ENCODE results near the gene HDAC4. TPM values are rescaled to one million over a fixed set of nuclear protein-coding genes. Genes with fewer than 3 reads are reported as not detected.
A peak's percentile ranks its signal among the peaks of the same experiment; 100 is the strongest.

The HDAC4 gene
- total and polyA plus RNA-seq, 2 of the 4 experiments (the other 2 are of a cell fraction), result 4.1 to 7.2 TPM

- Histone ChIP-seq H3K14ac (replicated peaks; ENCODE audit: low read depth, low read length) (no peak overlapping the region), H3K18ac (ENCODE audit: low read depth, low read length) (no peak overlapping the region; the same call in 1 of the 2 replicates), H2BK5ac (ENCODE audit: low read depth, low read length, poor library complexity, severe bottlenecking) (no peak overlapping the region), H3K23ac (ENCODE audit: low read depth, low read length) (no peak overlapping the region), H3K56ac (ENCODE audit: extremely low read depth, insufficient read depth, low read length) (no peak overlapping the region), H2AK5ac (ENCODE audit: low read depth, low read length) (peak overlapping the region; percentile 83), H4K5ac (ENCODE audit: low read depth, low read length) (no peak overlapping the region), H3K27ac (ENCODE audit: insufficient read depth, low read length) (no peak overlapping the region), H3K36me3 (ENCODE audit: control insufficient read depth, insufficient read depth, low read length) (no peaks in the 10 kb centered on the region), H3K27me3 (ENCODE audit: control insufficient read depth, insufficient read depth, low read length) (no peaks in the 10 kb centered on the region), H4K8ac (ENCODE audit: low read depth in 2 of 2, low read length in 2 of 2) (no peak overlapping the region; a peak in 1 of 4 replicates), H3K9ac (ENCODE audit: low read depth, low read length) (no peak overlapping the region), H4K20me1 (ENCODE audit: insufficient read depth, low read length) (no peaks in the 10 kb centered on the region), H3K9me3 (ENCODE audit: control insufficient read depth, insufficient read depth, low read length) (no peaks in the 10 kb centered on the region), H2BK15ac (ENCODE audit: low read depth, low read length) (no peak overlapping the region), H3K4ac (ENCODE audit: low read depth, low read length) (peak overlapping the region; percentile 89; the same call in 1 of the 2 replicates), H4K91ac (ENCODE audit: insufficient read depth, low read depth, low read length) (peak overlapping the region; percentile 92; the same call in 1 of the 2 replicates), H3K79me1 (ENCODE audit: low read depth in 1 of 2, low read length in 2 of 2) (peaks cover 31 to 83% of the 10 kb centered on the region in 2 experiments; a peak in 3 of 4 replicates), H3K4me2 (ENCODE audit: low read depth, low read length) (no peak overlapping the region), H2BK20ac (ENCODE audit: low read depth, low read length) (no peak overlapping the region), H2AFZ (replicated peaks; ENCODE audit: low read length, poor library complexity) (no peak overlapping the region), H3K4me1 (ENCODE audit: control insufficient read depth, insufficient read depth, low read length) (peaks cover 52% of the 10 kb centered on the region), H2BK120ac (ENCODE audit: low read depth, low read length) (no peak overlapping the region), H3K9me1 (ENCODE audit: insufficient read depth, low read length) (peaks cover 25% of the 10 kb centered on the region), H3K4me3 (ENCODE audit: insufficient read depth, low read depth, low read length) (no peak overlapping the region), H2AK9ac (replicated peaks; ENCODE audit: low read depth, low read length, poor library complexity) (peak overlapping the region; percentile 46)
- ATAC-seq (ENCODE audit: low read depth) (no peak), DNase-seq (no peak)
- POLR2A ChIA-PET (ENCODE audit: unreplicated experiment), result no interaction called here
- CTCF ChIA-PET, result no interaction called here
- BruUV-seq (replicated peaks), result no TSS peak
- in situ Hi-C loops (cut with MboI; ENCODE audit: low sequenced_read_pairs) (loop anchor here (10.0 kb wide), 1 partner anchor 118 kb away; no protein-coding TSS in a partner anchor), intact Hi-C loops (cut with micrococcal nuclease) (no loop called here), dilution Hi-C loops (cut with HindIII; ENCODE audit: low sequenced_read_pairs, unreplicated experiment) (no loop called here)
- WGBS, 2 experiments (ENCODE audit: extremely low coverage in 2 of 2, insufficient read length in 1 of 2), result 100% methylated on average over 2 of the region's 9 CpGs; no CpG with 5 or more reads in 1 of the 2 experiments
- TF ChIP-seq SMC3 (IDR thresholded peaks at IDR 0.05; ENCODE audit: low read depth, low read length) (no peak), MXI1 (IDR thresholded peaks at IDR 0.05; ENCODE audit: borderline replicate concordance, low read depth, low read length) (no peak), RCOR1 (IDR thresholded peaks at IDR 0.05; ENCODE audit: insufficient replicate concordance, low read length) (no peak), POLR2A (IDR thresholded peaks at IDR 0.05; ENCODE audit: low read depth, low read length) (no peak), NFE2L2 (IDR thresholded peaks at IDR 0.05; ENCODE audit: low read depth, low read length) (no peak), MAZ (IDR thresholded peaks at IDR 0.05; ENCODE audit: borderline replicate concordance, low read depth, low read length) (no peak), USF2 (IDR thresholded peaks at IDR 0.05; ENCODE audit: low read depth, low read length) (no peak), CHD1 (IDR thresholded peaks at IDR 0.05; ENCODE audit: low read depth, low read length) (no peak), FOS (IDR thresholded peaks at IDR 0.05; ENCODE audit: low read depth, low read length) (no peak), RFX5 (IDR thresholded peaks at IDR 0.05; ENCODE audit: low read depth, low read length) (no peak), RAD21 (IDR thresholded peaks at IDR 0.05; ENCODE audit: low read length) (no peak)
Measured at GRCh38 chr2:239276851-239277250, 124.0 kb downstream of the HDAC4 start.

Measured in IMR-90 (cell line).